Keratinocyte (primary cell): Measurements from ENCODE around the gene INSR. TPM values are rescaled to one million over a fixed set of nuclear protein-coding genes. Genes with fewer than 3 reads are reported as not detected.
A peak's percentile ranks its signal among the peaks of the same experiment; 100 is the strongest.

Source experiments
- DNase-seq: peaks from one replicate; pipeline ENCODE4 v3.0.0-alpha.2; 2011; ENCODE audit warnings: low read depth, missing footprints, low spot score
- FAIRE-seq: peaks from 2 replicates; lab custom pipeline; 2011; peaks lifted over from hg19 to GRCh38; lab: Jason Lieb, UNC
- H2AFZ ChIP-seq: 2 replicates; pipeline ENCODE4 v1.6.0; 2012; ENCODE audit warnings: low read length, control low read depth, inconsistent platforms; ENCODE audit not compliant: control insufficient read depth
- H3K27ac ChIP-seq: 2 replicates; pipeline ENCODE4 v1.5.1; 2011; ENCODE audit warnings: low read length; ENCODE audit not compliant: control insufficient read depth, insufficient read depth
- H3K27me3 ChIP-seq: 3 replicates; pipeline ENCODE4 v1.6.0; 2011; ENCODE audit warnings: low read length; ENCODE audit not compliant: control insufficient read depth, insufficient read depth; ENCODE audit errors: extremely low read depth
- H3K36me3 ChIP-seq, 2 experiments: 2 replicates in 1 of 2; 3 replicates in 1 of 2; pipeline ENCODE4 v1.5.1; 2011; ENCODE audit warnings: low read length in 2 of 2, mild to moderate bottlenecking in 1 of 2; ENCODE audit not compliant: control insufficient read depth in 2 of 2, insufficient read depth in 2 of 2; ENCODE audit errors: extremely low read depth in 1 of 2
- H3K4me1 ChIP-seq: 3 replicates; pipeline ENCODE4 v1.5.1; 2011; ENCODE audit warnings: low read length; ENCODE audit not compliant: control insufficient read depth, insufficient read depth; ENCODE audit errors: extremely low read depth
- H3K4me2 ChIP-seq: 3 replicates; pipeline ENCODE4 v1.6.0; 2011; ENCODE audit warnings: low read depth, low read length; ENCODE audit not compliant: control insufficient read depth, insufficient read depth; ENCODE audit errors: extremely low read depth
- H3K4me3 ChIP-seq, 3 experiments: fragments of 200-600 bp in 1 of 3; sonication (generic) in 1 of 3; 2 replicates in 2 of 3; 3 replicates in 1 of 3; pipeline ENCODE4 v1.5.1; 2011 to 2016; ENCODE audit warnings: low read length in 3 of 3, mild to moderate bottlenecking in 3 of 3, control low read depth in 2 of 3, inconsistent platforms in 1 of 3, low read depth in 1 of 3, mixed read lengths in 1 of 3, mixed run types in 1 of 3, moderate library complexity in 1 of 3; ENCODE audit not compliant: control insufficient read depth in 2 of 3, insufficient read depth in 2 of 3; ENCODE audit errors: extremely low read depth in 1 of 3
- H3K79me2 ChIP-seq: 2 replicates; pipeline ENCODE4 v1.6.0; 2012; ENCODE audit warnings: low read length; ENCODE audit not compliant: control insufficient read depth, insufficient read depth
- H3K9ac ChIP-seq: 3 replicates; pipeline ENCODE4 v1.6.0; 2011; ENCODE audit warnings: low read length; ENCODE audit not compliant: control insufficient read depth, insufficient read depth; ENCODE audit errors: extremely low read depth
- H3K9me1 ChIP-seq: 3 replicates; pipeline ENCODE4 v1.6.0; 2011; ENCODE audit warnings: low read length; ENCODE audit not compliant: control insufficient read depth, insufficient read depth; ENCODE audit errors: extremely low read depth
- H3K9me3 ChIP-seq: 2 replicates; pipeline ENCODE4 v1.5.1; 2012; ENCODE audit warnings: low read depth, low read length; ENCODE audit not compliant: control insufficient read depth
- H4K20me1 ChIP-seq: 3 replicates; pipeline ENCODE4 v1.6.0; 2011; ENCODE audit warnings: low read length; ENCODE audit not compliant: control insufficient read depth, insufficient read depth; ENCODE audit errors: extremely low read depth
- CTCF ChIP-seq, 3 experiments: IDR thresholded peaks in 1 of 3; conservative IDR thresholded peaks in 1 of 3; optimal IDR thresholded peaks in 1 of 3; 2 replicates in 2 of 3; 3 replicates in 1 of 3; pipeline versions ENCODE3 to v1.5.1; 2011; ENCODE audit warnings: low read length in 3 of 3, mild to moderate bottlenecking in 3 of 3, moderate library complexity in 2 of 3, control low read depth in 1 of 3, inconsistent platforms in 1 of 3; ENCODE audit not compliant: insufficient read depth in 2 of 3; ENCODE audit errors: extremely low read depth in 1 of 3
- EZH2 ChIP-seq: IDR thresholded peaks from one replicate; pipeline ENCODE4 v1.6.1; 2012; ENCODE audit warnings: inconsistent platforms, mild to moderate bottlenecking, low read length, moderate library complexity
- dilution Hi-C: fragments of 300-500 bp; cut with MboI; formaldehyde crosslinking; loops from one replicate; pipeline ENCODE4 v1.7.0; 2020; ENCODE audit warnings: low sequenced_read_pairs; ENCODE audit not compliant: extremely low pct_ligation_motif_present
- polyA plus RNA-seq, 5 experiments: library from polyadenylated mRNA; depleted of rRNA in 3 of 5; stranded (reverse) in 3 of 5; stranded (forward) in 1 of 5; unstranded in 1 of 5; fragments of >200 nt; gene quantifications; 1 replicate in 1 of 5; 2 replicates in 3 of 5; 3 replicates in 1 of 5; pipeline versions ENCODE4 v1.2.1 to v1.2.3, GENCODE V29; 2011 to 2012; ENCODE audit warnings: missing spikeins in 2 of 5, low read depth in 1 of 5, low replicate concordance in 1 of 5

Gene INSR
- polyA plus RNA-seq, 1 donor (not counting 4 experiments of a cell fraction or from before 2014, with no cell fraction given): 1.2 TPM

- H3K4me3 ChIP-seq: peak overlapping the region; percentile 66 to 77 (median 76)
- peak overlapping the region; percentile 22 for H3K27ac ChIP-seq
- H2AFZ ChIP-seq: peak overlapping the region; percentile 93
- peak overlapping the region; percentile 94 for H3K4me2 ChIP-seq
- H4K20me1 ChIP-seq: no peaks in the 10 kb centered on the region
- no peaks in the 10 kb centered on the region for H3K36me3 ChIP-seq
- H3K79me2 ChIP-seq: no peaks in the 10 kb centered on the region
- H3K27me3 ChIP-seq: no peaks in the 10 kb centered on the region
- dilution Hi-C loops: no loop called here
- H3K9me1 ChIP-seq: no peaks in the 10 kb centered on the region
- peak; percentile 5 for DNase-seq
- peaks cover 8% of the 10 kb centered on the region for H3K4me1 ChIP-seq
- no peak for FAIRE-seq
- peak overlapping the region; percentile 66 for H3K9ac ChIP-seq
- TF ChIP-seq CTCF (optimal IDR thresholded peaks at IDR 0.05 in 1 of 3, IDR thresholded peaks at IDR 0.05 in 1 of 3, conservative IDR thresholded peaks at IDR 0.05 in 1 of 3; ENCODE audit: extremely low read depth in 1 of 3, insufficient read depth in 2 of 3, low read length in 3 of 3): no peak
- no peak for TF ChIP-seq EZH2
- H3K9me3 ChIP-seq: no peaks in the 10 kb centered on the region
Measured at GRCh38 chr19:7197760-7198696, 96.2 kb downstream of the INSR start.

- dilution Hi-C loops: no loop called here
- Histone ChIP-seq H3K27me3 (no peaks in the 10 kb centered on the region), H3K9me3 (no peaks in the 10 kb centered on the region), H3K4me3 (peak overlapping the region; percentile 38 to 66 (median 64)), H3K27ac (peak overlapping the region; percentile 22), H3K9me1 (no peaks in the 10 kb centered on the region), H4K20me1 (no peaks in the 10 kb centered on the region), H3K4me2 (peak overlapping the region; percentile 82), H3K4me1 (peaks cover 8% of the 10 kb centered on the region), H3K9ac (peak overlapping the region; percentile 36), H3K36me3 (no peaks in the 10 kb centered on the region), H3K79me2 (no peaks in the 10 kb centered on the region), H2AFZ (peak overlapping the region; percentile 93)
- DNase-seq: peak; percentile 76
- TF ChIP-seq CTCF (optimal IDR thresholded peaks at IDR 0.05 in 1 of 3, IDR thresholded peaks at IDR 0.05 in 1 of 3, conservative IDR thresholded peaks at IDR 0.05 in 1 of 3; ENCODE audit: extremely low read depth in 1 of 3, insufficient read depth in 2 of 3, low read length in 3 of 3): no peak
- TF ChIP-seq EZH2: no peak
- FAIRE-seq: peak; percentile 44
Measured at GRCh38 chr19:7197119-7197759, 97.0 kb downstream of the INSR start.
